GM21528 (cell line): Measurements from ENCODE around the gene PPP1R14C.
"Not testable (repeated sequence)": the region's sequence is repeated elsewhere in the genome, so short reads cannot be mapped to it uniquely, and the experiment has no call there.

Experiments used
- ATAC-seq: cut with Tn5 transposase; IDR thresholded peaks from one replicate; pipeline ENCODE4 v1.9.1; 2021; ENCODE audit warnings: mild to moderate bottlenecking, moderate library complexity; ENCODE audit not compliant: unreplicated experiment, low FRiP score

PPP1R14C gene

GRCh38 chr6:150187433-150187832 lies 44.6 kb downstream of the PPP1R14C start:
- not testable (repeated sequence) for ATAC-seq

GRCh38 chr6:150189122-150189521 lies 46.3 kb downstream of the PPP1R14C start:
- no peak for ATAC-seq

GRCh38 chr6:150191809-150192208 lies 49.0 kb downstream of the PPP1R14C start:
- ATAC-seq = no peak

- no peak for ATAC-seq
Measured at GRCh38 chr6:150194195-150194594, 51.4 kb downstream of the PPP1R14C start.

GRCh38 chr6:150195996-150196417 lies 53.2 kb downstream of the PPP1R14C start:
- ATAC-seq = no peak

- no peak for ATAC-seq
Measured at GRCh38 chr6:150196942-150197745, 54.3 kb downstream of the PPP1R14C start.

GRCh38 chr6:150198532-150198931 lies 55.7 kb downstream of the PPP1R14C start:
- no peak for ATAC-seq

GRCh38 chr6:150199241-150199640 lies 56.4 kb downstream of the PPP1R14C start:
- no peak for ATAC-seq

- no peak for ATAC-seq
Measured at GRCh38 chr6:150200428-150201100, 57.7 kb downstream of the PPP1R14C start.

- no peak for ATAC-seq
Measured at GRCh38 chr6:150201285-150201684, 58.4 kb downstream of the PPP1R14C start.

GRCh38 chr6:150201772-150202329 lies 59.0 kb downstream of the PPP1R14C start:
- ATAC-seq = no peak

- no peak for ATAC-seq
Measured at GRCh38 chr6:150202404-150202803, 59.6 kb downstream of the PPP1R14C start.

- ATAC-seq = no peak
Measured at GRCh38 chr6:150202934-150203333, 60.1 kb downstream of the PPP1R14C start.

GRCh38 chr6:150203378-150203777 lies 60.5 kb downstream of the PPP1R14C start:
- no peak for ATAC-seq

GRCh38 chr6:150203871-150204545 lies 61.2 kb downstream of the PPP1R14C start:
- ATAC-seq = no peak

- no peak for ATAC-seq
Measured at GRCh38 chr6:150204705-150205472, 62.0 kb downstream of the PPP1R14C start.

GRCh38 chr6:150207931-150208570 lies 65.2 kb downstream of the PPP1R14C start:
- ATAC-seq = no peak

- no peak for ATAC-seq
Measured at GRCh38 chr6:150208611-150209352, 65.9 kb downstream of the PPP1R14C start.

- ATAC-seq = no peak
Measured at GRCh38 chr6:150209415-150209814, 66.6 kb downstream of the PPP1R14C start.
